Pulmonary artery endothelial cell (primary cell): ENCODE results near the gene LARP4B. TPM values are rescaled to one million over a fixed set of nuclear protein-coding genes. Genes with fewer than 3 reads are reported as not detected.

Experiments used
- DNase-seq: peaks from one replicate; pipeline ENCODE4 v3.0.0-alpha.2; 2011; ENCODE audit warnings: low read depth, low spot score
- total RNA-seq: library from RNA; depleted of rRNA; stranded (reverse); fragments of >200 nt; gene quantifications from 2 replicates; pipeline ENCODE4 v1.2.3, GENCODE V29; 2014

The LARP4B gene
- total RNA-seq, 1 donor from 2014 or later = 39.5 TPM

- DNase-seq = no peak
Measured at GRCh38 chr10:926075-926698, 5.3 kb downstream of the LARP4B start.

DNA sequence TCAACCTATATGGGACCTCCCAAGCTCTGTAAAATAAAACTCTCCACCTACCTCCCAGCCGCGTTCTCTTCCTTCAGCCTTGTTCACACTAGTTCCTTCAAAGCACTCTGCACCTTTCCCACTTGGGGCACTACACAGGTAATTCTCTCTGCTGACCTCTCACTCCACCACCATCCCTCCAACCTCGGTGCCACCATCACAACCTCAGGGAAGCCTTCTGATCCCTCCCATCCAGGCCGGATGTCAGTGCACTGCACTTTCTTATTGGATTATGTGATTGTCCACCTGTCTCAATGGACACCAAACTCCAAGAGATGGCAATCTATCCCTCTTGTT, 7.0 kb downstream of the LARP4B start:
- DNase-seq = no peak

GRCh38 chr10:923844-924523, 7.5 kb downstream of the LARP4B start:
- no peak for DNase-seq

GRCh38 chr10:921471-922414, 9.8 kb downstream of the LARP4B start:
- no peak for DNase-seq

GRCh38 chr10:920450-920849, 11.1 kb downstream of the LARP4B start:
- no peak for DNase-seq

DNA sequence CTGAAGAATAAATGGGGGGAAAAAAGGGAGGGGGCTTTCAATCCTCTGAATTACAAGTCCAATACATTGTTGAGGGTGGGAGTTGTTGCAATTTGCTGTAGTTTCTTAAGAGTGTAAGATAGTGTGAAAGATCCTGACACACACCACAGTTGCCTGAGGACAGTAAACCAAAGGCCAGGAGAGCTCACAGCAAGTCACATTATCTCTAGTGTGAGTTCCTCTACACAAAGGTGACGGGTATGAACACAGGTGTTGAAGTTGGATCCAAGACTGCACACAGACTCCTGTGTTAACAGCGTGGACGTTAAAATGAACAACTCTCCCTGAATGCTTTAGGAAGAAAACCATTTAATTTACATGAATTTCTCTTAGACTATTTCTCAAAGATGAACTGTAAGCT, 12.0 kb downstream of the LARP4B start:
- no peak for DNase-seq

GRCh38 chr10:917999-918398, 13.5 kb downstream of the LARP4B start:
- no peak for DNase-seq

GRCh38 chr10:917416-917720, 14.1 kb downstream of the LARP4B start:
- no peak for DNase-seq

DNA sequence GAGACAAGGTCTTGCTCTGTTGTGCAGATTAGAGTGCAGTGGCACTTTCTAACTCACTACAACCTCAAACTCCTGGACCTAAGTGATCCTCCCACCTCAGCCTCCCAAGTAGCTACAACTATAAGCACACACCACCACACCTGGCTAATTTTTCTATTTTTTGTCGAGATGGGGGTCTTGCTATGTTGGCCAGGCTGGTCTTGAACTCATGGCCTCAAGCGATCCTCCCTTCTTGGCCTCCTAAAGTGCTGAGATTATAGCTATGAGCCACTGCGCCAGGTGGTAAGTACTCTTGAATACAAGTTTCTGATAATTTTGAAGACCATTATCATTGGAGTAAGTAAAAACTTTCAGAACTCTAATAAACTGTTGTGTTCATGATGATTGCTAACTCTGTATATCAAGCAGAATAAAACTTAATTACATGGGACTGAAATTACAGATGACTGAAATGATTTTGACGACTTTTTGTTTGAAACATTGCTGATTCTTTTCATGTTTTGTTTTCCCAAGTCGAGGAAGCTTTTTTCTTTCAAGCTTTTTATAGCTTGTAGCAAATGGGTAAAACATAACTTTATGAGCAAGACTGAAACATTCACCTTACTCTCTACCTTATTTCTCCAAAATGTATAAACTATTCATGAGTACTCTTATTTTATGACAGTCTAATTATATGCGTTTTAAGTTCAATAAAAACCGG, 14.6 kb downstream of the LARP4B start:
- no peak for DNase-seq

DNA sequence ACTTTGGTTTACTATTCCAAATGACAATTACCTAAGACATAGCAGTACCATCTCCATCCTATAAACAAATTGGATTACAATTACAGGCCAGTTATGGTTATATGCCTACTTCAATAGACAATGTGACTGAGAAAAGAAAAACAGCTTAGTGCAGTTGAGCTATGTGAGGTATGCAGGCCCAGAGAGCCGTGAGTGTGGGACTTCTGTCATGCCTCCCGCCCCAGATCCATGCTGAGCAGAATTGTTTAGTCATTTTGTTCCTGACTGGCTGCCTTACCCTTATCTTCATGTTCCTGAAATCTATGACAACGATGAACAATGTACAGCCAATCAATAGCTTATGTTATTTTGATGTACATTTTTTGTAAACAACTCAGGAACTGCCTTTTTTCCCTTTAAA, 21.7 kb downstream of the LARP4B start:
- no peak for DNase-seq

DNA sequence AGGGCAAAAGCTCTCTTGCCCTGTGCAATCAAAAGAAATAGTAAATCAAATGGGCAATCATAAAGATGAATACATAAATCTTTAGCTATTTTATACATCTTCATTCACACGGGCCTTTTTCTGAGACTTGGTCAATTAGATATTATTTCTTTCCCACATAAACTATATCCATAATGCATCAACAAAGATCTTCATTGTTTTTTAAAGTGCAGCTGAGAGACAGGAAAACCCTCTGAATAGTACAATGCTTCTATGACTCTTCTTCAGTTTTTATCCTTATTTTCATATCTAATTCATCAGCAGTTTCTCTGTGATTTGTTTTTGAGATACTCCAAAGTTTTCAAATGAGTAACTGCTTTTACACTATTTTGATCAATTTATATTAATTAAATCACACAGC, 25.5 kb downstream of the LARP4B start:
- no peak for DNase-seq

DNA sequence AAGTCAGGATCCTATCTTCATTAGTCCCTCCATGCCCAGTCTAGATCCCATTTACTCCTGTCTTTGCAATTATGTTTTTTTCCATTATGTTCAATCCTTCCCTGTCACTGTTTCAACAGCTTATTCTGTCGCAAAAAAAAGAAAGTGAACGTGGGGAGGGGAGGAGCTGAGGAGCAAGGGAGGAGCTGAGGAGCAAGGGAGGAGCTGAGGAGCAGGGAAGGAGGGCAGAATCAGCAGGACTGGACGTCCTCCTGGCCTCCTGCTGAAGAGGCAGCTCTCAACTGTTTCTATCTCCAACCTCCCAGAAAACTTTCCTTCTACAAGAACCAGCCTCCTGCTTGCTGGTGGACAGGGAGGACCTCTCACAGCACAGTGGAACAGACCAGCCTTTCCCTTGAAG, 26.0 kb downstream of the LARP4B start:
- no peak for DNase-seq

DNA sequence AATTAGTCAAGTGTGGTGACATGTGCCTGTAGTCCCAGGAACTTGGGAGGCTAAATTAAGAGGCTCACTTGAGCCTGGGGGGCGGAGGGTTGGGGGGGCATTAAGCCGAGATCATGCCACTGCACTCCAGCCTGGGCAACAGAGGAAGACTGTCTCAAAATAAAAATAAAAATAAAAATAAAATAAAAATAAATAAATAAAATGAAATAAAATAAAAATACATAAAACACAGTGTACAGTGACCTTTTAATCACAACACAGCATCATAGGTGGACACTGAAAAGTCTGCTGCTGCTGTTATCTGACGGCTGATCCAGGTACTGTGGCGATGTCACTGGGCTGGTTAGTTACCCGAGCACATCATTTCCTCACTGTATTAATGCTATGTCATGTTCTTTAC, 27.1 kb downstream of the LARP4B start:
- DNase-seq = no peak

DNA sequence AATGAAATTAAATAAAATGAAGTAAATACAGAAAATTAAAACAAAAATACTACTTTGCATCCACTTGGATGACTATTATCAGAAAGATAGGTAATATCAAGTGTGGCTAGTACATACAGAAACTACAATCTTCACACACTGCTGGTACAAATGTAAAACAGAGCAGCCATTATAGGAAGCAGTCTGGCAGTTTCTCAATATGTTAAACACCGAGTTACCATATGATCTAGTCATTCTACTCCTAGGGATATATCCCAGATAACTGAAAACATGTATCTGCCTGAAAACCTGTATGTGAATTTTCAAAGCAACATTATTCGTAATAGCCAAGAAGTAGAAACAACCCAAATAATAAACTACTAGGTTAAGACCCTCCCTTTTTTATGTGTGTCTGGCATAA, 33.4 kb downstream of the LARP4B start:
- no peak for DNase-seq

DNA sequence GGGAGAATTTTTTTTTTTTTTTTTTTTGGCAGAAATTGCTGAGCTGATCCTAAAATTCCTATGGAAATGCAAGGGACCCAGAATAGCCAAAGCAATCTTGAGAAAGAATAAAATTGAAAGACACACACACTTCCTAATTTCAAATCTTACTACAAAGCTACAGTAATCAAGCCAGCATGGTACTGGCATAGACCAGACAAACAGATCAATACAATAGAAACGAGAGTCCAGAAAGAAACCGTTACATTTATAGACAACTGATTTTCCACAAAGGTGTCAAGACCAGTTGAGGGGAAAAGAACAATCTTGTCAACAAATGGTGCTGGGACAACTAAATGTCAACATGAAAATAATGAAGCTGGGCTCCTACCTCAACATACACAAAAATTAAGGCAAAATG, 34.5 kb downstream of the LARP4B start:
- no peak for DNase-seq

DNA sequence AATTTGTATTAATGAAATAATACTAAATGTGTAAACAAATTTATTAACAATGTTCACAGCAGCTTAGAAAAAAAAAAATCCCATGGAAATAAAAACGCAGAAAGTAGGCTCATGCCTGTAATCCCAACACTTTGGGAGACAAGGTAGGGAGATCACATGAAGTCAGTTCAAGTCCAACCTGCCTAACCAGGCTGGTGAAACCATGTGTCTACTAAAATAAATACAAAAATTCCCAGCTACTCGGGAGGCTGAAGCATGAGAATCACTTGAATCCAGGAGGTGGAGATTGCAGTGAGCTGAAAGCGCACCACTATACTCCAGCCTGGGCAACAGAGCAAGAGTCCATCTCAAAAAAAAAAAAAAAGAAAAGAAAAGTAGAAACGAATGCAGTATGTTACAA, 36.2 kb downstream of the LARP4B start:
- DNase-seq = no peak

DNA sequence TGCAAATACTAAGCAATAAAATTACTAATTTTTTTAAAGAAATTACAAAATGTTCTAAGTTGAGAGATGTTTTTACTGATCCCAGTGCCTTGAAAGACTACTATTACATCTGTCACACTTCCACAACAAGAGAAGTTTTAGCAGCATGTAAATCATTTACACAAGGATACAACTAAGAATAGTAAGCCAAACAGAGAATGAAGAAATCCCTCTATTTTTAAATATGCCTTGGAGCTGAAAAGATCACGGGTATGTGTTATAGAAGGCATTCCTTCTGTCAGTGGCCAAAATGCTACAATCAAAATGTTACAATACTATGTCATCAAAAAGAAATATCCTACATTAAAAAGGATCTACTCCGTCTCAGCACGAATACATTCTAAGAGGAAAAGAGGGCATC, 52.6 kb downstream of the LARP4B start:
- DNase-seq = no peak

- DNase-seq = no peak
Measured at GRCh38 chr10:878333-878759, 53.2 kb downstream of the LARP4B start.

- DNase-seq = no peak
Measured at GRCh38 chr10:876438-876837, 55.1 kb downstream of the LARP4B start.

GRCh38 chr10:873020-873419, 58.5 kb downstream of the LARP4B start:
- DNase-seq = no peak

- DNase-seq = no peak
Measured at GRCh38 chr10:871951-872403, 59.5 kb downstream of the LARP4B start.

- no peak for DNase-seq
Measured at GRCh38 chr10:870564-871166, 60.8 kb downstream of the LARP4B start.
